B cell (primary cell): Measurements from ENCODE around the gene TPK1. TPM values are rescaled to one million over a fixed set of nuclear protein-coding genes. Genes with fewer than 3 reads are reported as not detected.

Experiments used
- ATAC-seq: fragments of 200-7000 bp; cut with Tn5 transposase; one replicate; pipeline ENCODE4 v1.10.0; 2021; ENCODE audit warnings: low read depth, mild to moderate bottlenecking, moderate number of reproducible peaks, moderate library complexity
- CTCF ChIA-PET: fragments of 350-600 bp; sonication (Branson Sonifier 250); formaldehyde crosslinking; loops from one replicate; lab custom pipeline; 2021; ENCODE audit warnings: antibody characterized with exemption, inconsistent platforms; lab: Charles Lee
- POLR2A ChIA-PET: fragments of 350-600 bp; sonication (Branson Sonifier 250); formaldehyde crosslinking; loops from one replicate; lab custom pipeline; 2021; ENCODE audit warnings: antibody characterized with exemption; lab: Charles Lee
- DNase-seq: peaks from one replicate; pipeline ENCODE4 v3.0.0; 2013
- H2AFZ ChIP-seq: 2 replicates; pipeline ENCODE4 v1.6.1; 2012; ENCODE audit warnings: mild to moderate bottlenecking, low read depth, low read length; ENCODE audit not compliant: insufficient read depth, poor library complexity, severe bottlenecking
- H3K27ac ChIP-seq, 2 donors: 1 replicate in 1 of 2; 2 replicates in 1 of 2; pipeline ENCODE4 v1.5.1; 2012 to 2013; ENCODE audit warnings: low read length in 2 of 2, mild to moderate bottlenecking in 2 of 2, moderate library complexity in 1 of 2
- H3K27me3 ChIP-seq, 4 experiments: fragments of 200-600 bp in 1 of 4; sonication (generic) in 1 of 4; replicated peaks in 1 of 4; 1 replicate in 2 of 4; 2 replicates in 2 of 4; pipeline versions ENCODE4 v1.6.1 to v1.7.0; 2013 to 2016; ENCODE audit warnings: low read length in 3 of 4, mild to moderate bottlenecking in 2 of 4, mixed read lengths in 1 of 4, moderate library complexity in 1 of 4; ENCODE audit not compliant: insufficient read depth in 4 of 4, control insufficient read depth in 3 of 4; ENCODE audit errors: control extremely low read depth in 1 of 4
- H3K36me3 ChIP-seq, 2 experiments: replicated peaks in 1 of 2; 1 replicate in 1 of 2; 2 replicates in 1 of 2; pipeline versions ENCODE4 v1.6.1 to v1.7.1; 2013; ENCODE audit warnings: low read length in 1 of 2; ENCODE audit not compliant: insufficient read depth in 2 of 2, control insufficient read depth in 1 of 2; ENCODE audit errors: control extremely low read depth in 1 of 2, extremely low read depth in 1 of 2
- H3K4me1 ChIP-seq, 2 donors: fragments of 200-600 bp in 1 of 2; sonication (generic) in 1 of 2; 1 replicate in 1 of 2; 2 replicates in 1 of 2; pipeline versions ENCODE4 v1.5.1 to v1.6.1; 2013 to 2017; ENCODE audit warnings: low read length in 2 of 2; ENCODE audit not compliant: control insufficient read depth in 2 of 2, insufficient read depth in 2 of 2
- H3K4me2 ChIP-seq: replicated peaks from 2 replicates; pipeline ENCODE3; 2012; ENCODE audit warnings: mild to moderate bottlenecking, low read depth, low read length; ENCODE audit not compliant: poor library complexity, severe bottlenecking
- H3K4me3 ChIP-seq, 5 experiments: fragments of 200-600 bp in 1 of 5; sonication (generic) in 1 of 5; 1 replicate in 3 of 5; 2 replicates in 2 of 5; pipeline versions ENCODE4 v1.5.1 to v1.7.0; 2011 to 2016; ENCODE audit warnings: low read length in 4 of 5, mild to moderate bottlenecking in 4 of 5, low read depth in 2 of 5, control low read depth in 1 of 5, moderate library complexity in 1 of 5; ENCODE audit not compliant: insufficient read depth in 1 of 5; ENCODE audit errors: control extremely low read depth in 1 of 5, extremely low read depth in 1 of 5
- H3K79me2 ChIP-seq: fragments of 200-600 bp; sonication (generic); one replicate; pipeline ENCODE4 v1.6.0; 2016; ENCODE audit warnings: low read length; ENCODE audit not compliant: control insufficient read depth, insufficient read depth
- H3K9ac ChIP-seq: fragments of 200-600 bp; sonication (generic); 2 replicates; pipeline ENCODE4 v1.6.1; 2017; ENCODE audit warnings: mild to moderate bottlenecking, low read length, moderate library complexity
- H3K9me3 ChIP-seq, 3 donors: one replicate each; pipeline versions ENCODE4 v1.6.1 to v1.7.1; 2013; ENCODE audit warnings: low read length in 2 of 3; ENCODE audit not compliant: control insufficient read depth in 2 of 3, insufficient read depth in 1 of 3; ENCODE audit errors: control extremely low read depth in 1 of 3
- H4K20me1 ChIP-seq: 2 replicates; pipeline ENCODE4 v1.6.0; 2012; ENCODE audit warnings: mild to moderate bottlenecking, low read length; ENCODE audit not compliant: insufficient read depth, control insufficient read depth, poor library complexity, severe bottlenecking
- H3K27ac Mint-ChIP-seq: one replicate; pipeline ENCODE4 v1.8.0; 2021; ENCODE audit warnings: mixed read lengths
- H3K27me3 Mint-ChIP-seq: one replicate; pipeline ENCODE4 v1.8.0; 2021; ENCODE audit warnings: mixed read lengths
- H3K4me1 Mint-ChIP-seq: one replicate; pipeline ENCODE4 v1.8.0; 2021; ENCODE audit warnings: mixed read lengths
- H3K4me3 Mint-ChIP-seq: one replicate; pipeline ENCODE4 v1.8.0; 2021; ENCODE audit warnings: mixed read lengths
- H3K9me3 Mint-ChIP-seq: one replicate; pipeline ENCODE4 v1.8.0; 2022; ENCODE audit warnings: mixed read lengths; ENCODE audit not compliant: insufficient read depth
- CTCF ChIP-seq: fragments of 200-600 bp; IDR thresholded peaks from one replicate; pipeline ENCODE4 v1.8.0; 2022; ENCODE audit warnings: antibody characterized with exemption, mild to moderate bottlenecking
- EZH2 ChIP-seq: IDR thresholded peaks from 2 replicates; pipeline ENCODE4 v1.6.1; 2012; ENCODE audit warnings: borderline replicate concordance, low read depth, mild to moderate bottlenecking, moderate library complexity, low read length; ENCODE audit not compliant: insufficient read depth, poor library complexity, severe bottlenecking
- WGBS: methylation state at CpG from one replicate; pipeline ENCODE4 v1.1.5; 2013; ENCODE audit warnings: missing lambda C conversion rate; ENCODE audit not compliant: insufficient coverage; 5-methylcytosine and 5-hydroxymethylcytosine counted together
- intact Hi-C: fragments of 100-400 bp; cut with micrococcal nuclease; formaldehyde crosslinking; loops from one replicate; pipeline ENCODE4 v1.10.0; 2022
- polyA plus RNA-seq: library from polyadenylated mRNA; depleted of rRNA; stranded (reverse); fragments of >200 nt; gene quantifications from 2 replicates; pipeline ENCODE4 v1.2.3, GENCODE V29; 2012
- total RNA-seq, 2 donors: library from RNA; stranded (reverse); fragments of 120-200 nt in 1 of 2; gene quantifications; 1 replicate in 1 of 2; 2 replicates in 1 of 2; pipeline versions ENCODE4 v1.2.3 to v1.2.4, GENCODE V29; 2013 to 2022

Gene TPK1
- total and polyA plus RNA-seq, 2 donors (not counting 1 experiment from before 2014, with no cell fraction given), result 13.7 to 26.4 TPM

DNA sequence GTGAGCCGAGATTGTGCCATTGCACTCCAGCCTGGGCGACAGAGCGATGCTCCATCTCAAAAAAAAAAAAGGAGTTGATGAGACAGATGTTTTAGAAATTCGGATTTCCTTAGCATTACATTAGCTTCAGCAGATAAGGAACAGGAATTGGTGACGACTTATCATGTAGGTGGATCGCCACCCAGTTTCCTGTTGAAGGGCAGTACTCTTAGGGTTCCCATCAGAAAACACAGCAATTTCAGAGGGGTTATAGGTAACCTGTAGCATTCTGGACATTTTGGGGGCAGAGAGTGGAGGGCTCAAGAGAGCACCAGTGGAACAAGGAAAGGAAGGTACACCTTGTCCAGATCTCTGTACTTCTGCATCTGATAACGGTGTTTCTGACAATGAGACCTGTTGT lies 286.0 kb downstream of the TPK1 start:
- Histone ChIP-seq H3K27ac (no peak overlapping the region), H3K79me2 (no peaks in the 10 kb centered on the region), H3K4me1 (no peaks in the 10 kb centered on the region), H4K20me1 (no peaks in the 10 kb centered on the region), H3K27me3 (no peaks in the 10 kb centered on the region), H3K9ac (no peak overlapping the region), H2AFZ (no peak overlapping the region), H3K4me3 (no peak overlapping the region), H3K9me3 (no peaks in the 10 kb centered on the region), H3K36me3 (no peaks in the 10 kb centered on the region), H3K4me2 (no peak overlapping the region)
- no peaks in the 10 kb centered on the region for H3K4me1 Mint-ChIP-seq
- TF ChIP-seq CTCF (no peak), EZH2 (no peak)
- ChIA-PET CTCF (no interaction called here), POLR2A (no interaction called here)
- H3K9me3 Mint-ChIP-seq, result no peaks in the 10 kb centered on the region
- DNase-seq (no peak), ATAC-seq (no peak)
- no peak overlapping the region for H3K4me3 Mint-ChIP-seq
- 28% methylated on average over 4 of the region's 7 CpGs for WGBS
- intact Hi-C loops, result no loop called here
- no peaks in the 10 kb centered on the region for H3K27me3 Mint-ChIP-seq
- no peak overlapping the region for H3K27ac Mint-ChIP-seq

DNA sequence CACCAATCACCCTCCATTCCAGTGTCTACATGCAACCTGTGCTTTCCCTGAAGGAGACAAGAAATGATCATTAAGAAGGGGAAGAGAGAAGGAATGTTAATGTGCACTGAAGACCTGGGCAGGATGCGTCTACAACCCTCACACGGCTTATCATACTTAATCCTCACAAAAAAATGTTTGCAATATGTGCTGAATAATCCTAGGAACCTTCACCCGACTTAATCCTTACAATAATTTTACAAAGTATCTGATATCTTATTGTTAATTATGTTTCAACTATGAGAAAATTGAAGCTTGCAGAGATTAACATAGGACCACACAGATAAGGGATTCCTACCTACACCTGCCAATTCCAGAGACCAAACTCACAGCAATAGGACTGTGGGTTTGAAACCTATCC lies 287.3 kb downstream of the TPK1 start:
- Mint-ChIP-seq H3K27me3 (no peaks in the 10 kb centered on the region), H3K27ac (no peak overlapping the region), H3K9me3 (no peaks in the 10 kb centered on the region), H3K4me3 (no peak overlapping the region), H3K4me1 (no peaks in the 10 kb centered on the region)
- no peak overlapping the region for H3K4me2 ChIP-seq
- no peaks in the 10 kb centered on the region for H3K36me3 ChIP-seq
- no peak overlapping the region for H3K9ac ChIP-seq
- H4K20me1 ChIP-seq, result no peaks in the 10 kb centered on the region
- H2AFZ ChIP-seq, result no peak overlapping the region
- POLR2A ChIA-PET, result no interaction called here
- ATAC-seq (no peak), DNase-seq (no peak)
- H3K9me3 ChIP-seq, result no peaks in the 10 kb centered on the region
- CTCF ChIA-PET, result no interaction called here
- no peaks in the 10 kb centered on the region for H3K4me1 ChIP-seq
- no peak overlapping the region for H3K4me3 ChIP-seq
- H3K27me3 ChIP-seq, result no peaks in the 10 kb centered on the region
- intact Hi-C loops, result no loop called here
- H3K27ac ChIP-seq, result no peak overlapping the region
- no CpG with 5 or more reads among the region's 3 CpGs for WGBS
- H3K79me2 ChIP-seq, result no peaks in the 10 kb centered on the region
- TF ChIP-seq CTCF, result no peak
- TF ChIP-seq EZH2, result no peak
